ENCODE data around the gene MEP1B.
"Not testable (repeated sequence)": the region's sequence is repeated elsewhere in the genome, so short reads cannot be mapped to it uniquely, and the experiment has no call there.

DNA sequence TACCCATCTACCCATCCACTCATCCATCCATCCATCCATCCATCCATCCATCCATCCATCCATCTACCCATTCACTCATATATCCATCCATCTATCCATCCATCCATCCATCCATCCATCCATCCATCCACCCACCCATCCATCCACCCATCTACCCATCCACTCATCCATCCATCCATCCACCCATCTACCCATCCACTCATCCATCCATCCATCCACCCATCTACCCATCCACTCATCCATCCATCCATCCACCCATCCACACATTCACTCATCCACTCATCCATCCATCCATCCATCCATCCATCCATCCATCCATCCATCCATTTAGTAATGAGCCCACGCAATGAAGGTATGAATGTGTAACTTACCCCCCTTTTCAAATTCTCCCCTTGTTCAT is 13.1 kb upstream of the MEP1B start:
- TF ChIP-seq SP1 (IDR thresholded peaks at IDR 0.05); ZNF384 (IDR thresholded peaks at IDR 0.05); SUZ12 (IDR thresholded peaks at IDR 0.05); ARNT (IDR thresholded peaks at IDR 0.05); HDGF (IDR thresholded peaks at IDR 0.05; ENCODE audit: borderline replicate concordance); TARDBP (IDR thresholded peaks at IDR 0.05): not testable (repeated sequence)
